GM12864 (cell line): ENCODE results near the gene NUP85.

ENCODE experiments used
- DNase-seq: peaks from one replicate; pipeline ENCODE4 v3.0.0-alpha.2; 2011; ENCODE audit warnings: low read depth
- H3K4me3 ChIP-seq: 2 replicates; pipeline ENCODE4 v1.5.1; 2011; ENCODE audit warnings: mild to moderate bottlenecking, low read depth, low read length, control low read depth
- TF ChIP-seq, protein P1 (sequence below): IDR thresholded peaks from 2 replicates; pipeline ENCODE4 v1.5.1; 2011; ENCODE audit warnings: low read depth, mild to moderate bottlenecking, moderate library complexity, low read length, control low read depth, inconsistent platforms; ENCODE audit errors: missing control alignments

Gene NUP85

DNA sequence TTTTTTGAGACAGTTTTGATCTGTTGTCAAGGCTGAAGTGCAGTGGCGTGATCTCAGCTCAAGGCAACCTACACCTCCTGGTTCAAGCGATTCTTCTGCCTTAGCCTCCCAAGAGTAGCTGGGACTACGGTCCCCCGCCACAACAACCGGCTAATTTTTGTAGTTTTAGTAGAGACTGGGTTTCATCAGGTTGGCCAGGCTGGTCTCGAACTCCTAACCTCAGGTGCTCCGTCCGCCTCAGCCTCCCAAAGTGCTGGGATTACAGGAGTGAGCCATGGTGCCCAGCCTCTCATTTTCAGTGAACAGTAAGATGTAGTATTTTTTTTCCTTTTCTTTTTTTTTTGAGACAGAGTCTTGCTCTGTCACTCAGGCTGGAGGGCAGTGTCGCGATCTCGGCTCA lies 30.5 kb upstream of the NUP85 start:
- no peak for DNase-seq
- TF ChIP-seq, protein P1, sequence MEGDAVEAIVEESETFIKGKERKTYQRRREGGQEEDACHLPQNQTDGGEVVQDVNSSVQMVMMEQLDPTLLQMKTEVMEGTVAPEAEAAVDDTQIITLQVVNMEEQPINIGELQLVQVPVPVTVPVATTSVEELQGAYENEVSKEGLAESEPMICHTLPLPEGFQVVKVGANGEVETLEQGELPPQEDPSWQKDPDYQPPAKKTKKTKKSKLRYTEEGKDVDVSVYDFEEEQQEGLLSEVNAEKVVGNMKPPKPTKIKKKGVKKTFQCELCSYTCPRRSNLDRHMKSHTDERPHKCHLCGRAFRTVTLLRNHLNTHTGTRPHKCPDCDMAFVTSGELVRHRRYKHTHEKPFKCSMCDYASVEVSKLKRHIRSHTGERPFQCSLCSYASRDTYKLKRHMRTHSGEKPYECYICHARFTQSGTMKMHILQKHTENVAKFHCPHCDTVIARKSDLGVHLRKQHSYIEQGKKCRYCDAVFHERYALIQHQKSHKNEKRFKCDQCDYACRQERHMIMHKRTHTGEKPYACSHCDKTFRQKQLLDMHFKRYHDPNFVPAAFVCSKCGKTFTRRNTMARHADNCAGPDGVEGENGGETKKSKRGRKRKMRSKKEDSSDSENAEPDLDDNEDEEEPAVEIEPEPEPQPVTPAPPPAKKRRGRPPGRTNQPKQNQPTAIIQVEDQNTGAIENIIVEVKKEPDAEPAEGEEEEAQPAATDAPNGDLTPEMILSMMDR = no peak
- no peak overlapping the region for H3K4me3 ChIP-seq

GRCh38 chr17:75176625-75177024 lies 28.9 kb upstream of the NUP85 start:
- DNase-seq = no peak
- H3K4me3 ChIP-seq = no peak overlapping the region
- TF ChIP-seq, protein P1 = no peak

DNA sequence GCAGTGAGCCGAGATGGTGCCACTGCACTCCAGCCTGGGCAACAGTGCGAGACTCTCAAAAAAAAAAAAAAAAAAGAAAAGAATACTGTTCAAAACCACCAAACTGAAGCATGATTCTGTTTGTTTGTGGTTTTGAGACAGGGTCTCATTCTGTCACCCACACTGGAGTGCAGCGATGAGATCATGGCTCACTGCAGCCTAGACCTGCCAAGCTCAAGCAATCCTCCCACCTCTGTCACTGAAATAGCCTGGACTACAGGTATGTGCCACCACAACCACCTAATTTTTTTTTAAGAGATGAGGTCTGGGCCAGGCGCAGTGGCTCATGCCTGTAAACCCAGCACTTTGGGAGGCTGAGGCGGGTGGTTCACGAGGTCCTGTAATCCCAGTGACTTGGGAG lies 27.0 kb upstream of the NUP85 start:
- no peak overlapping the region for H3K4me3 ChIP-seq
- TF ChIP-seq, protein P1 = no peak

DNA sequence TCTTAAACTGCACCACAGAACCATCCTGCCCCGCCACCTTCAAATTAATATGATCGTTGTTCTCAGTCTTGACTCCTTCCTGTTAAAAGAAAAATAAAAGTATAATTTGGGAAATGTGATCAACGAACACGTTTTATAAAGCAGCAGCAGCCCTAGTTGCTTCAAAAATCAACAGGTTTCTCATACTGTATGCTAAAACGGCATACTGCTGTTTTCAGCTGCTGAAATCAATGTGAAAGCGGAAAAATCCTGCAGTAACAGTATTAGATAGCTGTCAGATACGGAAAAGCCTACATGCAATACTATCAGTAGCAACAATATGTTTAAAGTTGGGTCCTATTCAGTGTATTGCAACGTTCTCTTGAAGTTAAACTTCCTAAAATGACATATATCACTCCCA lies 24.4 kb upstream of the NUP85 start:
- H3K4me3 ChIP-seq = peak overlapping the region; percentile 76
- TF ChIP-seq, protein P1 = no peak
- DNase-seq = no peak

More for the DNA sequence above, 27.0 kb upstream of the NUP85 start:
- no peak for DNase-seq

DNA sequence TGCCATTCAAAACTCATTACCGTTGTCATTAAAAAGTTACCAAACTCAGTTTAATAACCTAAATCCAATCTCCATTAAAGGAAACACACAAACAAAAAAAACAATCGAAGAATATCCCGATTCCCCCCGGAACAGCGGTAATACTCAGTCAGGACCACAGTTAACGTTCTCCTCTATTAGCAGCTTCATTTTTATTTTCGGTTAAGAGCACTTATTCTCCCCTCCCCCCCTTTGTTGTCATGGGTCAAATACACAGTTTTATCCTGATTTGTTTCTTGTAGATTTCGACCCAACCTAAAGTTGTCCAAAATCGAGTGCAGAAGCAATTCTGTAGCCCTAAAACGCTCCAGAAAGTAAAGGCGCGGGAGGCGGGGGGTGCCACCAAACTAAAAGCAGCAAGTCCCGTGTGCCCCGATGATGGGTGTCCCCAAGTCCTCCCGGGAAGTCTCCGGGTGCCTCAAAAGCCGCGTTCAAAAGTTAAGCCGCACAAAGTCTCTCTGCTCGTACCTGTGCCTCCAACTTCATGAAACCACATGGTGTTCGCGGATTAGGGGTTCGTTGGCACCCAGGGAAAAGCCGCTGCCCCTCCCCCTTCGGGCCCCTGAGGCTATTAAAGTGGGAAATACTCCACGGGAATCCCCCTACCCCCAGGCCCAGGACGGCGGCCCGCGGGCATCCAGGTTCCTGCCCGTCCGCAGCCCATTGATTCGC lies 23.7 kb upstream of the NUP85 start:
- no peak for DNase-seq
- peak overlapping the region; percentile 76 for H3K4me3 ChIP-seq
- TF ChIP-seq, protein P1 = no peak

DNA sequence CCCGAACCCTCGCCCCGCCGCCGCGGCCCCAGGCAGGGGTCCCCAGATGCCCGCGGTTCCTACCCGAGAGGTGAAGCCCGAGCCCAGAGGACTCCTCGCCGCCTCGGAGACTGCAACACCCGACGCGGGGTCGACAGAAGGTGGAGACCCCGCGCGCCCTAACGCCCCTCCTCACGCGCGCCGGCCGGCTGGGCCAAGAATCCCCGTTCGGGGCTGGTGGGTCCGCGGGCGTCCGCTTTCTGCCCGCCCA lies 23.2 kb upstream of the NUP85 start:
- peak overlapping the region; percentile 76 for H3K4me3 ChIP-seq
- no peak for DNase-seq
- TF ChIP-seq, protein P1 = no peak

GRCh38 chr17:75182569-75183436 lies 22.7 kb upstream of the NUP85 start, which contains the start of gene SUMO2:
Gene SUMO2, minus strand, starts transcription at chr17:75182959. Its CDS starts 125 bp downstream, at chr17:75182834.
- peak; percentile 87 for DNase-seq
- TF ChIP-seq, protein P1 = peak; percentile 24
- H3K4me3 ChIP-seq = peak within 1 kb of the TSS; percentile 76
